Smooth muscle cell (in vitro differentiated cells): ENCODE measurements around the gene CEP112. TPM values are rescaled to one million over a fixed set of nuclear protein-coding genes. Genes with fewer than 3 reads are reported as not detected.

Source experiments
- DNase-seq: peaks from one replicate; lab custom pipeline; 2025; ENCODE audit not compliant: unreplicated experiment; lab: John Stamatoyannopoulos, UW
- H2AFZ ChIP-seq: fragments of 200-600 bp; sonication (generic); 2 replicates; pipeline ENCODE4 v1.6.0; 2016; ENCODE audit warnings: antibody characterized with exemption, low read depth, mild to moderate bottlenecking
- H3F3A ChIP-seq: fragments of 200-600 bp; sonication (generic); 2 replicates; pipeline ENCODE4 v1.6.0; 2017; ENCODE audit warnings: antibody characterized with exemption, low read depth
- H3K27ac ChIP-seq: fragments of 200-600 bp; sonication (generic); 2 replicates; pipeline ENCODE4 v1.5.1; 2016; ENCODE audit warnings: low read depth, mild to moderate bottlenecking
- H3K27me3 ChIP-seq: fragments of 200-600 bp; sonication (generic); 2 replicates; pipeline ENCODE4 v1.6.1; 2016; ENCODE audit warnings: low read depth, mild to moderate bottlenecking
- H3K36me3 ChIP-seq: fragments of 200-600 bp; sonication (generic); 2 replicates; pipeline ENCODE4 v1.5.1; 2016; ENCODE audit warnings: low read depth
- H3K4me1 ChIP-seq: fragments of 200-600 bp; sonication (generic); 2 replicates; pipeline ENCODE4 v1.5.1; 2016; ENCODE audit warnings: low read depth
- H3K4me2 ChIP-seq: fragments of 200-600 bp; sonication (generic); 2 replicates; pipeline ENCODE4 v1.6.0; 2016; ENCODE audit warnings: mild to moderate bottlenecking
- H3K4me3 ChIP-seq: fragments of 200-600 bp; sonication (generic); 2 replicates; pipeline ENCODE4 v1.5.1; 2016; ENCODE audit warnings: mild to moderate bottlenecking
- H3K79me2 ChIP-seq: fragments of 200-600 bp; sonication (generic); 2 replicates; pipeline ENCODE4 v1.6.0; 2016; ENCODE audit warnings: low read depth, mild to moderate bottlenecking
- H3K9ac ChIP-seq: fragments of 200-600 bp; sonication (generic); 2 replicates; pipeline ENCODE4 v1.6.0; 2016; ENCODE audit warnings: low read depth
- H3K9me3 ChIP-seq: fragments of 200-600 bp; sonication (generic); replicated peaks from 2 replicates; pipeline ENCODE4 v1.5.1; 2016; ENCODE audit warnings: low read depth
- H4K20me1 ChIP-seq: fragments of 200-600 bp; sonication (generic); 2 replicates; pipeline ENCODE4 v1.6.0; 2016; ENCODE audit warnings: low read depth
- CTCF ChIP-seq: fragments of 200-600 bp; sonication (generic); IDR thresholded peaks from 2 replicates; pipeline ENCODE4 v1.5.1; 2017; ENCODE audit warnings: borderline replicate concordance, mild to moderate bottlenecking, antibody characterized with exemption; ENCODE audit not compliant: insufficient read depth, poor library complexity, severe bottlenecking
- WGBS: methylation state at CpG from one replicate; pipeline ENCODE4 v1.1.7; 2016; ENCODE audit warnings: low lambda C conversion rate; 5-methylcytosine and 5-hydroxymethylcytosine counted together
- polyA plus RNA-seq: library from polyadenylated mRNA; unstranded; fragments of >200 nt; fragmentation: Nextera tagmentation; extraction: Ambion mirVana; gene quantifications from 2 replicates; pipeline ENCODE4 v1.2.1, GENCODE V29; 2016
- total RNA-seq: library from RNA; depleted of rRNA; stranded (reverse); fragments of >200 nt; gene quantifications from 2 replicates; pipeline ENCODE4 v1.2.3, GENCODE V29; 2014

Gene CEP112
- total and polyA plus RNA-seq, 2 experiments from 2014 or later = 8.3 to 9.9 TPM

GRCh38 chr17:65820811-65821210 is 371.1 kb downstream of the CEP112 start:
- Histone ChIP-seq H3K27ac (no peak overlapping the region), H3K36me3 (no peaks in the 10 kb centered on the region), H3K27me3 (no peaks in the 10 kb centered on the region), H3K4me1 (no peaks in the 10 kb centered on the region), H4K20me1 (no peaks in the 10 kb centered on the region), H3K9ac (no peak overlapping the region), H3K4me2 (no peak overlapping the region), H3F3A (no peaks in the 10 kb centered on the region), H3K9me3 (no peaks in the 10 kb centered on the region), H3K79me2 (no peaks in the 10 kb centered on the region), H3K4me3 (no peak overlapping the region), H2AFZ (no peak overlapping the region)
- no peak for DNase-seq
- no peak for TF ChIP-seq CTCF
- WGBS = 95% methylated on average over 2 of the region's 2 CpGs

GRCh38 chr17:65820306-65820705 is 371.6 kb downstream of the CEP112 start:
- H2AFZ ChIP-seq = no peak overlapping the region
- H4K20me1 ChIP-seq = no peaks in the 10 kb centered on the region
- H3K9ac ChIP-seq = no peak overlapping the region
- no peak for DNase-seq
- no peaks in the 10 kb centered on the region for H3K79me2 ChIP-seq
- H3F3A ChIP-seq = no peaks in the 10 kb centered on the region
- no peaks in the 10 kb centered on the region for H3K36me3 ChIP-seq
- H3K4me1 ChIP-seq = no peaks in the 10 kb centered on the region
- H3K27ac ChIP-seq = no peak overlapping the region
- no peaks in the 10 kb centered on the region for H3K27me3 ChIP-seq
- no peak for TF ChIP-seq CTCF
- H3K4me2 ChIP-seq = no peak overlapping the region
- WGBS = 72% methylated on average over 1 of the region's 1 CpG
- no peak overlapping the region for H3K4me3 ChIP-seq
- H3K9me3 ChIP-seq = no peaks in the 10 kb centered on the region

GRCh38 chr17:65819810-65820209 is 372.1 kb downstream of the CEP112 start:
- Histone ChIP-seq H3K9ac (no peak overlapping the region), H3K9me3 (no peaks in the 10 kb centered on the region), H3K4me1 (no peaks in the 10 kb centered on the region), H2AFZ (no peak overlapping the region), H3F3A (no peaks in the 10 kb centered on the region), H3K79me2 (no peaks in the 10 kb centered on the region), H4K20me1 (no peaks in the 10 kb centered on the region), H3K4me2 (no peak overlapping the region), H3K36me3 (no peaks in the 10 kb centered on the region), H3K4me3 (no peak overlapping the region), H3K27ac (no peak overlapping the region), H3K27me3 (no peaks in the 10 kb centered on the region)
- no peak for TF ChIP-seq CTCF
- no peak for DNase-seq
- 55% methylated on average over 3 of the region's 3 CpGs for WGBS

- TF ChIP-seq CTCF = no peak
- H3K27ac ChIP-seq = no peak overlapping the region
- no peaks in the 10 kb centered on the region for H3F3A ChIP-seq
- H3K9me3 ChIP-seq = no peaks in the 10 kb centered on the region
- no peak overlapping the region for H3K4me3 ChIP-seq
- H4K20me1 ChIP-seq = no peaks in the 10 kb centered on the region
- H3K9ac ChIP-seq = no peak overlapping the region
- H3K27me3 ChIP-seq = no peaks in the 10 kb centered on the region
- 98% methylated on average over 4 of the region's 4 CpGs for WGBS
- H3K79me2 ChIP-seq = no peaks in the 10 kb centered on the region
- H3K36me3 ChIP-seq = no peaks in the 10 kb centered on the region
- no peak overlapping the region for H2AFZ ChIP-seq
- H3K4me1 ChIP-seq = no peaks in the 10 kb centered on the region
- DNase-seq = no peak
- H3K4me2 ChIP-seq = no peak overlapping the region
Observed at GRCh38 chr17:65817951-65818350, 374.0 kb downstream of the CEP112 start.
